ENCODE measurements around the gene HSPB6.

DNA sequence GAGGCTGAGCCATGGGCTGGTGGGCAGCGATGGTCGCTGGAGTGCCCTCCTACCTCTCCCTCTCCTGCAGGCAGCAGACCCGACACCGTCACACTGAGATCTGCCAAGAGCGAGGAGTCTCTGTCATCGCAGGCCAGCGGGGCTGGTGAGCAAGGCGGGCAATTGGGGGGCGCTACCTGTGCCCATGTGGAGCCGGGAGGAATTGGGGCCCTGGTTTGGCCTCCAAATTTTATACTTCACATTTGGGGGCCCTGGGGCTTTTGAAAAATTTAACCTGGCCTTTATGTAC lies 28.5 kb upstream of the HSPB6 start:
- TF ChIP-seq, protein P1, sequence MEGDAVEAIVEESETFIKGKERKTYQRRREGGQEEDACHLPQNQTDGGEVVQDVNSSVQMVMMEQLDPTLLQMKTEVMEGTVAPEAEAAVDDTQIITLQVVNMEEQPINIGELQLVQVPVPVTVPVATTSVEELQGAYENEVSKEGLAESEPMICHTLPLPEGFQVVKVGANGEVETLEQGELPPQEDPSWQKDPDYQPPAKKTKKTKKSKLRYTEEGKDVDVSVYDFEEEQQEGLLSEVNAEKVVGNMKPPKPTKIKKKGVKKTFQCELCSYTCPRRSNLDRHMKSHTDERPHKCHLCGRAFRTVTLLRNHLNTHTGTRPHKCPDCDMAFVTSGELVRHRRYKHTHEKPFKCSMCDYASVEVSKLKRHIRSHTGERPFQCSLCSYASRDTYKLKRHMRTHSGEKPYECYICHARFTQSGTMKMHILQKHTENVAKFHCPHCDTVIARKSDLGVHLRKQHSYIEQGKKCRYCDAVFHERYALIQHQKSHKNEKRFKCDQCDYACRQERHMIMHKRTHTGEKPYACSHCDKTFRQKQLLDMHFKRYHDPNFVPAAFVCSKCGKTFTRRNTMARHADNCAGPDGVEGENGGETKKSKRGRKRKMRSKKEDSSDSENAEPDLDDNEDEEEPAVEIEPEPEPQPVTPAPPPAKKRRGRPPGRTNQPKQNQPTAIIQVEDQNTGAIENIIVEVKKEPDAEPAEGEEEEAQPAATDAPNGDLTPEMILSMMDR (conservative IDR thresholded peaks at IDR 0.05; ENCODE audit: low read length): no peak
- no peak for TF ChIP-seq EZH2phosphoT487 (IDR thresholded peaks at IDR 0.05; ENCODE audit: borderline replicate concordance)
